Ramos (cell line): Measurements from ENCODE around the gene HPSE2.

Experiments used
- in situ Hi-C: fragments of 300-500 bp; cut with MboI; formaldehyde crosslinking; loops from one replicate; pipeline ENCODE4 v1.14.3; 2022; ENCODE audit warnings: low sequenced_read_pairs; ENCODE audit not compliant: unreplicated experiment

The HPSE2 gene

DNA sequence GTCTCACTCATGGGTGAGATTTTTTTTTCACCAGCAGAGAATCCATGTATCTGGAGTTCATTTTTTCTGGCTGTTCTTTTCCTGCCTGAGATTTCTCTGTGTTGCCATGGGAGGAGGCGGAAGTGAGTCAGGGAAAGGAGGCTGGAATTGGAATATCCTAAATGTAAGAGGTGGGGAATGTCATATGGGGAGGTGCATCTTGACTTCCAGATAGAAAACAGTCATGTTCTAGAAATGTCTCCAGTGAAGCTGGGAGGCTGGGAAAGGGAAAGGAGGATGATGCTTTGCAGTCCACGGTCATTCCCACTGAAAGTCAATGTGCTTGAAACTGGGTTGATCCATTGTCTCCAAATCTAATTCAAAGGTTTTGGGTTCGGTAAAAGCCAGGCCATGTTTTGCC lies 749.2 kb downstream of the HPSE2 start:
- in situ Hi-C loops, result no loop called here

DNA sequence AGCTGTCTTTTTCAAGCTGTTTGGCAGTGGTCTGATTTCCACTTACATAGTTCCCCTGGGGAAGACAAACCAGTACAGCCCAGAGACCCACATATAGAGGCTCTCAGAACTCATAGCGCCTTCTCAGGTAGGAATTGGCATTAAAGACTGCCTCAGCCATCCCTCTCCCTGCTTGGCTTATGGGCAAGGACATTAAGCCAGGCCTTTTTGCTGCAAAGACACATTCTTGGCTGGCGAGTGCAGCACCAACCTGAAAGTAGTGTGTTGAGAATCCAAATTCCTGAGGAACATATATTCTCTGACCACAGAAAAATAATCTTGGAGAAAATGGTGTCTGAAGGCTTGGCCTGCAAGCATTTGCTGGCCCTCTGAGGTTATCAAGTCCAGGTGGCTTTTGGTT lies 749.7 kb downstream of the HPSE2 start:
- in situ Hi-C loops, result no loop called here

DNA sequence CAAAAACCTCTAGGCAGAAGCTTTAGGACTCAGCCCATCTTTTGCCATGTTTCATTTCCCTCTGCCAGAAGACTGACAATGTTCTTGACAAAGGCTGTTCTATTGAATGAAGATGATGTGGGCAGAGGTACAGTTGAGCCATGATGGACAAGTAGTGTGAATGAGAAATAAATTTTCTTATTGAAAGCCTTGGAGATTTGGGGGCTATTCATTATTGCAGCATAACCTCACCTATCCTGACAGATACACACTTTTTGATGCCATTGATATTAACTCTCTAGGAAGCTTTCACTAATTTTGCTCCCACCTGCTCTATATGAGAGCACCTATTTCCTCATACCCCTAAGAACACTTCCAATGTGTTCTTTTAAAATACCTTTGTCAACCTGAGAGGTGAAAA lies 752.0 kb downstream of the HPSE2 start:
- in situ Hi-C loops, result no loop called here

DNA sequence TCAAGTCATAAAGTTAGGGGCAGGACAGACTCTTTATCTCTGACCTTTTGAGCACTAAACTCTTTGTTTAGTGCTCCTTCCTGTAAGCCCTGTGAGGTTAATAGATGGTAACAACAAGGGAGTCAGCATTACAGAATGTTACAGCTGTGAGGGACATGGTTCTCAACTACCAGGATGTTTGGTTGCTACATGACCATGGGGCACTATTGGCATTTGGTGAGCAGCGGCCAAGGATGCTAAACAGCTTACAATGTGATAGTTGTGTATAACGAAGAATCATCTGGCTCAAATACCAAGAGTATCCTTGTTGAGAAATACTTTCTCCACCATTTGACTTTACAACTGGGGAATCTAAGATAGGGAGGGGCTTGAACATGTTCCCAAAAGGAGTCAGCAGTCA lies 753.6 kb downstream of the HPSE2 start:
- in situ Hi-C loops, result no loop called here

DNA sequence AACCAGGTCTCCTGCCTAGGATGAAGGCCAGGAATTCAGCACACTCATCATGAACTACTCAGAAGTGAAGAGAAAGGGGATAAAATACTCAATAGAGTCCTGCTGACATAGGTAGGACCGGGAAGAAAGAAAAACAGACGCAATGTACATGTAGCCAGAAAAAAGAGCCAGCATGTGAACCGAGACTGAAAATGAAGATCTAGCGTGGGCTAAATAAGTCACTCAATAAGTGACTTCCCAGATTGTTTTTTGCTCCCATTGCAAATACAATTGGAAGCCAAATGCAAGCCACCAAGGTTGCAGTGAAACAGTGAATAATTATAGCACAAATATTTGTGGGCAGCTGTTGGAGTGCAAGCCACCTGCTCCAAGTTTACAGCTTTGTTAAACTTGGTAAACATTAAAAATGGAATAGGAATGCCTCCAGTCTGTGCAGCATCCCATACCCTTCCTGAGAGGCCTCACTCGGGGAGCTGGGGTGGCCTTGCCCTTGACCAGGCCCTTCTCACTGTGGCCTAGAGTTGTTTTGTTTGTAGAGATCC lies 754.2 kb downstream of the HPSE2 start:
- in situ Hi-C loops, result no loop called here

DNA sequence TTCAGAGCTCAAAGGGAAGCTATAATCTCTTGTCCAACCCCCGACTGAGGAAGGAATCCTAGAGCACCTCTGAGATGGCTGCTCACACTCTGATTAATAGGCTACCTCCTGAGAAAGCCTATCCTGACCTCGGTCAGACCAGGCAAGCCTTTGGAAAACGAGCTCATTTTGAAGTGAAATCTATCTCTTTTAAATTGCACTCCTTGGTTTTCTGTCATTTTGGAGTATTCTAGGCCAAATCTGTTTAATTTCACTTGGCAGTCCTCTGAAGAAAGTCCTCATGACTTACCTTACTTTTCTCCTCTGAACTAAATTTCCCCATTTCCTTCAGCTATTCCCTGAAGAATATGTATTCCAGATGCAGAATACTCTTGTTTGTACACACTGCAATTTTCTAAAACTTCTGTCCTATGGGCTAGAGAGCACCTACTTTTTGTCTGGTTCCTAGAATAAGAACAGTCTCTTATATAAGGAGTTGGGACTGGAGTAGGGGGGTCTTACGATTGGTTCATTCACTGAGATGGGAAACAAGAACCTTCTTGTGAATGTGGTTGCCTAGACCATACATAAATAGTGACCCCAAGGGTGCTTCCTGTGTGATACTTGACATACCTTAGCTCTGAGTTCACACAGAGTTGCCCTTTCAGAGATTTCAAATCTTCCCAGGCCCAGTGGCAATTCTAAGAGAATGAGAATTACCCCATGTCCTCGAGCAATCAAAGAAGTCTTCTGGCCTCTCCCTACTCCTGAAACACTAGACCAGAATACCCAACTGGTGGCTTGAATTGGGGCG lies 757.0 kb downstream of the HPSE2 start:
- in situ Hi-C loops, result no loop called here

DNA sequence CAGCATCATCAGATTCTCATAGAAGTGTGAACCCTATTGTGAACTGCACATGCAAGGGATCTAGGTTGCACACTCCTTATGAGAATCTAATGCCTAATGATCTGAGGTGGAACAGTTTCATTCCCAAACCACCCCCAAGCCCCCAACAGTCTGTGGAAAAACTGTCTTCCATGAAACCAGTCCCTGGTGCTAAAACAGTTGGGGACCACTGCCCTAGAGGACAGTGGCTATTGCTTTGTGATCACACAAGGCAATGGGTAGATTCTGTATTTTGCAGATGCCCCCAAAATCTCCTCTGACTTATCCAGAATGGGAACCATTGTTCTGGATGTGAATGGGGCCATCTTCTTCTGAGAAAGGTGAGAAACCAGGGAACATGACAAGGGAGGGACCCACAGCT lies 757.8 kb downstream of the HPSE2 start:
- in situ Hi-C loops, result no loop called here

DNA sequence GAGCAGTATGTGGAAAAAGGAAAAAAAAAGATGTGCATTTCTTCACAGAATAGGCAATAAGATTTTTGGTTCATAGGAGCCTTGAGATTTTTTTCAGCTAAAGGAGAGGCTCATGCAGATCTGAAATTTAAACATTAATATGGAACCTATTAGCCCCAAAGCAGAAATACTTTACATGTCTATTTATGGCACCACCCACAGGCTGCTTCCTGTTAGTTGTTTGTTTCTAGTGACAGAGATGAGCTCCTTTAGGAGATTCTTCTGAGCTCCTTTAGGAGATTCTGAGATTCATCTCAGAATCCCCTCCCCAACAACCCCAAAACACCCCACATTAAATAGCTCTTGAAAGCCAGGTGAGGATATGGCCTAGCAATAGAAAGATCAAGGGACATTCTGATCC lies 761.0 kb downstream of the HPSE2 start:
- in situ Hi-C loops, result loop anchor here (25.0 kb wide), 1 partner anchor 763 kb away; the partner anchor contains the start of gene HPSE2

DNA sequence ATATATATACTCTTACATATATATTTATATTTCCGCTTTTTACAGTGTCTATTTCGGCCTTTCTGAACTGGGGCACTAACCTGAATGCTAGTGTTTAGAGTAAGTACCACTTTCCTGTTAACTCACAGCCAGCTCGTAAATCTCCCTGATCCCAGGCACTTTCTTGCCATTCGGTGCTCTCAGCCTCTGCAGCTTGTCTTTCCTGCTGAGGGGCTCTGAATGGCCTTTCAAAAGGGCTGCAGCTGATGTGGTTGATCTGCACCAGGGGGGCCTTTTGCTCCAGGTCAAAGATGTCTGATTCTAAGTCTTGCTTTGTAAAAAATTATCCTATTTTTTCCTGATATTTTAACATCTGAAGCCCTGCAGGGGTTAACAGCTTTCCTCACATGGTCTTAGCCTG lies 763.5 kb downstream of the HPSE2 start:
- in situ Hi-C loops, result loop anchor here (25.0 kb wide), 1 partner anchor 765 kb away; the partner anchor contains the start of gene HPSE2

DNA sequence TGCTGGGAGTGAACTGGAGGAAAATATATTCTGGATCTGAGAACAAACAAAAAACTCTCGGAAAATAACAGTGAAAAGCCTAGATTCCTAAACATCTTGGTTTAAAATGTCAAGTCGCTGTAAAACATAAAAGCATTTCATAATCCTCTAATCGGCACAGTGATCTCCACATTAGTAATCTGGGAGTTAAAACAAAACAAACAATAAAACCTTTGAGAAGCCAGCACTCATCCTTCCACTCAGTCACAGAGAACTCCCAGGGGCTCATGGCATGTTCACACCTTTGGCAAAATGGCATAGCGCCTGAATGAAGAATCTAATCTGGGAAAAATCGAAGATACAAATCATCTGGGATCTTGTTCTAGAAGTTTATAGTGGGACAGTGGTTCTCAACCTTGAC lies 764.8 kb downstream of the HPSE2 start:
- in situ Hi-C loops, result loop anchor here (25.0 kb wide), 1 partner anchor 766 kb away; the partner anchor contains the start of gene HPSE2

DNA sequence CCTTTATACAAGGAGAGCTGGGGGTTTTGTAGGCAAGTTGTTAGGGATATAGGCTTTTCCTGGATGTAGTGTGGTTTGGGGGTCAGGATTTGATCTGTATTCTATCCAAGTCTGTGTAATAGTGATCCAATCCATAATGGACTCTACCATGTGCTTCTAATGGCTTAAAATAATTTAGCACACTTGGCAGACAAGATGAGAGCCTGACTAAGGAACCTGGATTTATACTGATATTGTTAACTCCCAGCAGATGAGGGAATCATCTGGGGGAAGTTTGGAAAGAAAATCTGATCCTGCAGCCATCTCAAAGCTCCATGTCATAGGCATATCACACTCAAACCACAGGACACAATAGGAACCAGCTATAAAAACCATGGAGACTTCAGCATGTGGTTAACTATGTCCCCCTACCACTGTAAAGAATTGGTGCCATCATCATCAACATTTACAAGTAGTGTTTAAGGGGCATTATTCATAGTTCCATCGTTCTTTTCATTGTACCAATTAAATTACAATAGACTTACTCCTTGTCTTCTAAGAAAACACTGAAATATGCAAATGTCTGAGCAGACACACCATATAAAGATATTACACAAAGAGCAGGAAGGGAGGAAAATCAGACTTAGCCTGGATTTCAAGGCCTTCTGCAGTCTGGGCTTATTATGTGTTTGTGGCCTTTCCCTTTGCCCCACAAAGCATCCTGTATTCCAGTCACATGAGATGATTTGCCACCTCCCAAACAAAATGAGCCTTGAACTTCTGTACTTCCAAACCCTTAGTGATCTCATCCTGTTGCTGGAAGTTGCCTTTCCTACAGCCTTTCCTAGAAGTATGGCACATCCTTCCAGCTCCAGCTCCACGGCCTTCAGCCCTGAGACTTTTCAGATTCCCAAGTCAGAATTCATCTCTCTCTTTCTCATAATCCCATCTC lies 766.4 kb downstream of the HPSE2 start:
- in situ Hi-C loops, result loop anchor here (5.0 to 25.0 kb wide), 3 partner anchors 193 to 768 kb away; partner anchors contain the start of gene HPSE2

DNA sequence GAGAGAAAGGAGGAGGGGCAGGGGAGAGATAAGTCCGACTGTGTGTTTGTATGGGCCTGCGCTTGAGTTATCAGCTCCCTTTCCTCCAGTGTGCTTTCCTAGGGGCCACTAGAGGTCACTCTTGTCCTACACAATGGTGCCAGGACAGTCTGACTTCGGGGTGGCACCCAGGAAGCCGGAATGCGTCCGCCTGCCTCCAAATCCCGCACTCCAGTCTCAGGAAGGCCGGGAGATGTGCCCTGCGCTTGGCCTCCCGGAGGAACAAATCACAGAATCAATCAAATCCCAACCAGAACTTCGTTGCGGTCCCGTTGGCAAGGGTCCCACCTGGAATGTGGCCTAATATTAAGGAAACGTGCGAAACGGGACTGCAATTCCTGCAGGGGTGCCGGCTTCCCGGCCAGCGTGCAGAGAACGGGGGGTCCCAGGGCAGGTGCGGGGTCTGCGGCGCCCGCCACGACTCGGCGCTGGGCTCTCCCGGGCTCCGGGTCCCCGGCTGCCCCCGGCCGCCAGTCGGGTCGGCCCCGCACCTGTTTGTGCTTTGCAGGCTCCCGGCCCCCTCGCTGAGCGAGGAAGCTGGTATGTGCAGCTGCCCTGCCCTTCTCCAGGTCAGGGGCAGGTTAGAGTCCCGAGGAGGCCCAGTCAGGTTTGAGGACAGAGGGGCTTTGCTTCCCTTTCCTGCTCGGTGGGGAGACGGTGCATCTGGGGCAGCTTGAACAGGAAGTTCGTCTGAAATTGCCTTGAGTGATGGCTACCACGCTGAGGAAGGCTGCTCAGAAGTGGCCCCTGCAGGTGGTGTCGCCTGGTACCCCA lies 767.9 kb downstream of the HPSE2 start:
- in situ Hi-C loops, result loop anchor here (5.0 to 25.0 kb wide), 3 partner anchors 195 to 770 kb away; partner anchors contain the start of gene HPSE2

DNA sequence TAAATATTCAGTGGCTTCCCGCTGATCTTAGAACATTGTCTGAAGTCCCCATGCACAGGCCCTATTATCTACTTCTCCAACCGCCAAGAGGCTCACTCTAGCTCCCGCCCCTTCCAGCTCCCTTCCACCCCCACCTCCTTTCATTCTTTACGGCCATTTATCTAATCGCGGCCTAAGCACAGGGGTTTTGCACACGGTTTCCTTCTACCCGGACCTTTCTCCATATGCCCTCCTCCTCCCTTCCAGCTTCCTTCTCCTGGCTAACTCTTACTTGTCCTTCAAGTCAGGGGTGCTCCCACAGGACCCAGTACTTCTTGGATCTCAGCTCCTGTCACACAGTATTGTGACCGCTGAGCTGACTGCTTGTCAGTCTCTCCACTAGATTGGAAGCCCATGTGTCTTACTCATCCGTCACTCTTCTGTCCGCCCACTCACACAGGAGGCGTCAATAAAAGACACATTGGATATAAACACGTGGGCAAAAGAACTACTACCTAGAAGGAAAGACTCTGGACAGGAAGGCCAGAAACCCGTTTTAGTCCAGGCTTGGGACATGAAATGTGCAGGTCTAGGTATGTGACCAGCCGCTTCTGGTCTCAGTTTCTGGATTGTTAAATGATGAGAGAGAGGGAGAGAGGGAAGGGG lies 768.7 kb downstream of the HPSE2 start:
- in situ Hi-C loops, result loop anchor here (5.0 to 25.0 kb wide), 3 partner anchors 195 to 770 kb away; partner anchors contain the start of gene HPSE2

DNA sequence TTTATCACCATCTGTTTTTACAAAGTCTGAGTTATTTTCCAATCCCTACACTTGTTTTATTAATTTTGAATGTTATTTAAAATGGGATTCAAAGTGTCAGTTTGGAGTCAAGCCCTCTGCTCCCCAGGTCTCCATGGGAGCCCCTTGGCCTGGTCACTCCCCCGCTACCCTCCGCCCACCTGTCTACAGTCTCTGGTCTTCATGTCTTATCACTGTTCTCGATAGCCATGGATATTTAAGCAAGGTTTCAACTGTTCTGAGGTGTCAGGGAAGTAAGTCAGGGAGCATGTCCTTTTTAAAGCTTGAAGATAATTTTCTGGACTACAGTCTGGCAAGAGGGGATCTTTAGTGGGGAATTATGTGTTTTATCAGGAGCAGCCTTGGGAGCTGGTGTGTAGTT lies 769.8 kb downstream of the HPSE2 start:
- in situ Hi-C loops, result loop anchor here (5.0 to 25.0 kb wide), 3 partner anchors 196 to 771 kb away; partner anchors contain the start of gene HPSE2

DNA sequence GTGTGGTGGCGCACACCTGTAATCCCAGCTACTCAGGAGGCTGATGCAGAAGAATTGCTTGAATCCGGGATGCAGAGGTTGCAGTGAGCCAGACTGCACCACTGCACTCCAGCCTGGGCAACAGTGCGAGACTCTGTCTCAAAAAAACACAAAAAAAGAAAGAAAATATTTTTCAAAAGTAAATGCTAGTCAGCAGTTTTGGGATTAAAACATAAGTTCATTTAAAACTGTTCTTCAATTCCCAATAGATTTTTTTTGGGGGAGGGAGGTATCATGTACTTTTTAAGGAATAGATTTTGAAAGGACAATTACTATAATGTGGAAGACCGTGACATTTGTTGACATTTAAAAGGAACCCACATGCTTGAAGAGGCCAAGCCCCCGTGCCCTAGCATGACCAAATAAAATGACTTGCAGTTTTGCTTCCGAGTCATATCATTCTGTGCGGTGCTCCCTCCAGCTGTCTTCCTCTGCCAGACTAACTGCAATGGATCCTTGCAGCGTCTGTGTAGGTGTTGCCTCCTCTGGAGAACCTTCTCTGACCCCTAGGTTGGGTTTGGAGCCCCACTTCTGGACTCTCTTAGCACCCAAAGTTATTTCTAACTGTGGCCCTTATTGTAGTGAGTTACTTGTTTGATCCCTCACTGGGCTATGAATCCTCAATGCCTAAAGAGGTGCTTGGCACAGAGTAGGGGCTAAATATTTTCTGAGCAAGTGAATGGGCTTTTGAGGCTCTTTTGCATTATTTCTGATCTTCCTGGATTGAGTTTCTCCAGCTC lies 771.5 kb downstream of the HPSE2 start:
- in situ Hi-C loops, result loop anchor here (10.0 to 25.0 kb wide), 2 partner anchors 581 to 773 kb away; partner anchors contain the start of gene HPSE2

DNA sequence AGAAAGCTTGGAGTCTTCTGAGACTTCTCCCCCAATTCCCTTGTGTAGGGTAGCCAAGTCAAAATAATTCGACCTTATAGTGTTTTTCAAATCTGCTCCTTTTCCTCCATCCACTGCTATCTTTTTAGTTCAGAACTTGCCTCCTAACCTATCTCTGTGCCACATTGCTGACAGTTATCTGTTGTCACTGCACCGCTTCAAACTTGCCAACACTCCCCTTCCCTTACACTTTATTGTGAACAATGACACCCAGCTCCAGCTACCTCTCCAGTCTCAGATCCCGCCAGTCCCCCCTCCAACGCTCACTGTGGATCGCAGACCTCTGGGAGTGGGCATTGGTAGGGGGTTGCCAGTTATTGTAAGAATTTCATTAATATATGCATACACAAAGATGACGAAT lies 772.6 kb downstream of the HPSE2 start:
- in situ Hi-C loops, result loop anchor here (10.0 to 25.0 kb wide), 2 partner anchors 582 to 774 kb away; partner anchors contain the start of gene HPSE2

DNA sequence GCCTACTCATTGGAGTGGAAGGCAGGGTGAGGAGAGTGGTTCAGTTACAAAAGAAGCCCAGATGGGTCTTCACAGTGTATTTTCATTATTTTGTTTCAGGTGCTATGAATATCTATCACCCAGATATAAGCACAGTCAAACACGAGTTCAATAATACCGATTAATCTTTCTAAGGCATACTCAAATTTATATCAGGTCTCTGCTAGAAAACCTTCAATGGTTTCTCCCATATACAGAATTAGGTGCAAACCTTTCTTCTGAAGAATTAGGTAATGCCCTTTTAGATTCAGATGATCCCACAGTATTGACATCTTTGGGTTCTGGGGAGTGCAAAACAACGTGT lies 774.2 kb downstream of the HPSE2 start:
- in situ Hi-C loops, result loop anchor here (10.0 to 25.0 kb wide), 2 partner anchors 583 to 776 kb away; partner anchors contain the start of gene HPSE2

DNA sequence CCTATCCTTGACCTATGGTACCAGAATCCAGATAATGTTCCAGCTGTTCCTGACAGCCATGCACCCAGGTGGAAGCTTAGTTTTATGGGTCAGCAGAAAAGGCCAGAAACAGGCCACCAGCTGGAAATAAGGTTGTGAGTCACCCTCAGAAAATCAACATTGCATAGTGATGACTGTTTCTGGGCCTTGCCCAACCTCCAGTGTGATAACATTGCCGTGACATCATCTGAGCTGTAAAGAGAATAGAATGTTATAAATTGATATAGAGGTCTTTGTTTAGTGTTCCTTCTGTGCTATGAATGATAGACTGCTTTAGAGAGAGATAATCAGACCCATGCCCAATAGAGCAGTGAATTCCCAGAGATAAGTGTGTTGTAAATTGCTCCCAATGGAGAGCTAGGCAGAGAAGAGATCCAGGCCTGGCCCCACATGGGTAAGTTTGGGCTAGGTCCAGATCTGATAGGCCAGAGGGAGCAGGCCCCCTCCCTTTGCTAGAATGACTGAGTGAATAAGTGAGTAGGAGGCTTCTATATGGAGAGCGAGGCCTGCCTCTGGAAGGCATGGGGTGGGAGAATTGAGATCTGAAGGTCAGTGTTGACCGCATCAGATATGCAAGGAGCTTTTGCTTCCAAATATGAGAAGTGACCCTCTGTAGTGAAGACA lies 774.7 kb downstream of the HPSE2 start:
- in situ Hi-C loops, result loop anchor here (10.0 to 25.0 kb wide), 2 partner anchors 584 to 776 kb away; partner anchors contain the start of gene HPSE2
